Body of pancreas (tissue), 4 donors: ENCODE measurements around the gene PA2G4. TPM values are rescaled to one million over a fixed set of nuclear protein-coding genes. Genes with fewer than 3 reads are reported as not detected.

Experiments
- ATAC-seq: fragments of 150-250 bp; one replicate; pipeline ENCODE4 v1.9.1; 2016
- DNase-seq, 4 donors: peaks; one replicate each; pipeline ENCODE4 v3.0.0-alpha.2; 2019
- H3K27ac ChIP-seq, 4 donors: fragments of 200-600 bp; sonication (generic); 1 replicate in 3 of 4; 2 replicates in 1 of 4; pipeline versions ENCODE4 v1.5.1 to v1.6.1; 2016 to 2019; ENCODE audit warnings: mild to moderate bottlenecking in 1 of 4, mixed read lengths in 1 of 4, moderate library complexity in 1 of 4
- H3K27me3 ChIP-seq, 2 donors: fragments of 200-600 bp; sonication (generic); one replicate each; pipeline ENCODE4 v1.6.0; 2016; ENCODE audit warnings: mild to moderate bottlenecking in 1 of 2
- H3K36me3 ChIP-seq, 2 donors: fragments of 200-600 bp; sonication (generic); replicated peaks in 1 of 2; 2 replicates each; pipeline ENCODE4 v1.5.1; 2016; ENCODE audit warnings: low read depth in 2 of 2; ENCODE audit not compliant: insufficient read depth in 1 of 2
- H3K4me1 ChIP-seq: fragments of 200-600 bp; sonication (generic); one replicate; pipeline ENCODE4 v1.6.0; 2016
- H3K4me3 ChIP-seq, 2 donors: fragments of 200-600 bp; sonication (generic); 1 replicate in 1 of 2; 2 replicates in 1 of 2; pipeline ENCODE4 v1.5.1; 2016 to 2019
- H3K9me3 ChIP-seq, 3 donors: fragments of 200-600 bp; sonication (generic); 1 replicate in 2 of 3; 2 replicates in 1 of 3; pipeline ENCODE4 v1.5.1; 2016
- CTCF ChIP-seq, 7 experiments: fragments of 450-650 bp in 4 of 7; fragments of 200-600 bp in 3 of 7; sonication (generic) in 3 of 7; IDR thresholded peaks; one replicate each; pipeline ENCODE4 v1.5.1; 2016 to 2019; ENCODE audit warnings: antibody characterized with exemption in 7 of 7
- POLR2A ChIP-seq, 3 donors: fragments of 450-650 bp; IDR thresholded peaks; one replicate each; pipeline ENCODE4 v1.6.1; 2016; ENCODE audit warnings: antibody characterized with exemption in 3 of 3, mild to moderate bottlenecking in 2 of 3
- whole genome bisulfite sequencing, 2 donors: methylation state at CpG; one replicate each; pipeline ENCODE4 v1.1.5; 2017; 5-methylcytosine and 5-hydroxymethylcytosine counted together
- intact Hi-C: fragments of 100-400 bp; cut with DNase I; formaldehyde crosslinking; loops from one replicate; pipeline ENCODE4 v1.15.1; 2023
- total RNA-seq, 2 donors: library from RNA; depleted of rRNA; stranded (reverse); fragments of >200 nt; gene quantifications; one replicate each; pipeline ENCODE4 v1.1.0, GENCODE V29; 2016

Gene PA2G4
- total RNA-seq, 2 donors from 2014 or later, result 49.4 to 107 TPM

GRCh38 chr12:56121204-56121870, 17.0 kb downstream of the PA2G4 start:
- intact Hi-C loops, result loop anchor here (2.0 kb wide), 1 partner anchor 65 kb away; no protein-coding TSS in a partner anchor
- no peak for ATAC-seq
- no peak for DNase-seq
- Histone ChIP-seq H3K9me3 (no peaks in the 10 kb centered on the region), H3K4me1 (peaks cover 27% of the 10 kb centered on the region), H3K36me3 (no peaks in the 10 kb centered on the region), H3K27me3 (no peaks in the 10 kb centered on the region), H3K27ac (no peak overlapping the region), H3K4me3 (no peak overlapping the region)
- TF ChIP-seq CTCF (IDR thresholded peaks at IDR 0.05) (no peak), POLR2A (IDR thresholded peaks at IDR 0.05) (no peak)
- 85 to 87% methylated on average over 10 to 11 of the region's 11 CpGs for WGBS, 2 donors

GRCh38 chr12:56122637-56123036, 18.3 kb downstream of the PA2G4 start:
- H3K36me3 ChIP-seq, result no peaks in the 10 kb centered on the region
- no peak overlapping the region for H3K4me3 ChIP-seq
- no peak for TF ChIP-seq POLR2A (IDR thresholded peaks at IDR 0.05)
- no peak for TF ChIP-seq CTCF (IDR thresholded peaks at IDR 0.05)
- H3K27me3 ChIP-seq, result no peaks in the 10 kb centered on the region
- DNase-seq (no peak), ATAC-seq (no peak)
- WGBS, 2 donors, result 94 to 100% methylated on average over 2 of the region's 2 CpGs
- no peaks in the 10 kb centered on the region for H3K9me3 ChIP-seq
- H3K4me1 ChIP-seq, result peaks cover 39% of the 10 kb centered on the region
- no peak overlapping the region for H3K27ac ChIP-seq
- intact Hi-C loops, result no loop called here

- peak overlapping the region in 2 of 4 donors; percentile 25 to 91 for H3K27ac ChIP-seq
- H3K9me3 ChIP-seq, result no peaks in the 10 kb centered on the region
These were observed 19.8 kb downstream of the PA2G4 start for GRCh38 chr12:56124133-56124532.

GRCh38 chr12:56126732-56127239, 22.4 kb downstream of the PA2G4 start:
- Histone ChIP-seq H3K9me3 (no peaks in the 10 kb centered on the region), H3K4me3 (no peak overlapping the region), H3K27me3 (no peaks in the 10 kb centered on the region), H3K27ac (peak overlapping the region; percentile 65 to 92 (median 92)), H3K4me1 (peaks cover 41% of the 10 kb centered on the region), H3K36me3 (peaks cover 0 to 2% of the 10 kb centered on the region in 2 donors)
- intact Hi-C loops, result no loop called here
- TF ChIP-seq CTCF (IDR thresholded peaks at IDR 0.05), result no peak
- no peak for TF ChIP-seq POLR2A (IDR thresholded peaks at IDR 0.05)
- ATAC-seq (no peak), DNase-seq (no peak)
- WGBS, 2 donors, result 22 to 33% methylated on average over 3 of the region's 3 CpGs

More at GRCh38 chr12:56124133-56124532, 19.8 kb downstream of the PA2G4 start:
- peaks cover 33% of the 10 kb centered on the region for H3K4me1 ChIP-seq
- WGBS, 2 donors, result 14 to 30% methylated on average over 4 of the region's 4 CpGs
- DNase-seq (no peak), ATAC-seq (no peak)
- H3K4me3 ChIP-seq, result no peak overlapping the region
- intact Hi-C loops, result no loop called here
- no peak for TF ChIP-seq CTCF (IDR thresholded peaks at IDR 0.05)
- TF ChIP-seq POLR2A (IDR thresholded peaks at IDR 0.05), result no peak
- no peaks in the 10 kb centered on the region for H3K36me3 ChIP-seq
- H3K27me3 ChIP-seq, result no peaks in the 10 kb centered on the region

GRCh38 chr12:56127485-56127887, 23.1 kb downstream of the PA2G4 start:
- no peak for TF ChIP-seq CTCF (IDR thresholded peaks at IDR 0.05)
- no peak for ATAC-seq
- peaks cover 41% of the 10 kb centered on the region for H3K4me1 ChIP-seq
- H3K27me3 ChIP-seq, result no peaks in the 10 kb centered on the region
- no peaks in the 10 kb centered on the region for H3K9me3 ChIP-seq
- H3K36me3 ChIP-seq, result peaks cover 0 to 4% of the 10 kb centered on the region in 2 donors
- no peak for DNase-seq
- H3K27ac ChIP-seq, result peak overlapping the region; percentile 65 to 92 (median 92)
- H3K4me3 ChIP-seq, result no peak overlapping the region
- WGBS, 2 donors, result 0% methylated on average over 8 of the region's 8 CpGs
- intact Hi-C loops, result no loop called here
